Neural progenitor cell (in vitro differentiated cells): ENCODE data around the gene MYH3.

ENCODE experiments used
- EZH2 ChIP-seq: fragments of 200-600 bp; sonication (generic); IDR thresholded peaks from 2 replicates; pipeline ENCODE4 v1.6.1; 2017; ENCODE audit warnings: antibody characterized with exemption, mild to moderate bottlenecking, moderate library complexity
- EZH2phosphoT487 ChIP-seq: fragments of 200-600 bp; sonication (generic); IDR thresholded peaks from 2 replicates; pipeline ENCODE4 v1.6.1; 2017; ENCODE audit warnings: antibody characterized with exemption
- TF ChIP-seq, protein P1 (sequence below): fragments of 200-600 bp; sonication (generic); IDR thresholded peaks from 2 replicates; pipeline ENCODE4 v1.5.1; 2017; ENCODE audit warnings: antibody characterized with exemption, mild to moderate bottlenecking

DNA sequence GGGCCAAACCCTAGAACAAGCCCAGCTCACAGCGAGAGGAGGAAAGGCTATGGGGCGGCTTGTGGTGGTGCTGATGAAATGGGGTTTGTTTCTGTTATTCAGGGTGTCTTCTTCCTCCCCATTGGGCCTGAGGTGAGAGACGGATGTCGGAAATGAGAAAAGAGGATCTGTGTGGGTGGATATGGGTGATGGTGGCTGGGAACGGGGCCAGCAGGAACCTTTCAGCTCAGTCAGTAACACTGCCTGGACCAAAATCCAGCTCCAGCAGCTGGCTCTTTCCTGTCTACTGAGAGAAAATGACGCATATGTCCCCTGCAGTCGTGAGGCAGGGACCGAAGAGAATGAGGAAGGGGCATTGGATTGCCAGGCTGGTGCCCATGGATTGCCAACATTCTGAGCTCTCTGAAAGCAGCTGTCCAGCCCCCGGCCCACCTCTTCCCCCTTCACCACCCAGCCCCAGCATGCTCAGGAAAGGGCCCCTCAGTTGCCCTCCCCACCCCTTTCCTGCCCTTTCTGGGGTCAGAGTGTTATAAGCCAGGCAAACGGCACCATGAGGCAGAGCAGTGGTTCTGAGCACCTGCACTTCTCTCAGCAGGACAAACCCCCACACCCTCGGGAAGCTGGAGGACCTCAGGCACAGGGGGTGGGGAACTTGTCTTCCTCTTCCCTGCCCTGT is 4.0 kb downstream of the MYH3 start:
- TF ChIP-seq, protein P1, sequence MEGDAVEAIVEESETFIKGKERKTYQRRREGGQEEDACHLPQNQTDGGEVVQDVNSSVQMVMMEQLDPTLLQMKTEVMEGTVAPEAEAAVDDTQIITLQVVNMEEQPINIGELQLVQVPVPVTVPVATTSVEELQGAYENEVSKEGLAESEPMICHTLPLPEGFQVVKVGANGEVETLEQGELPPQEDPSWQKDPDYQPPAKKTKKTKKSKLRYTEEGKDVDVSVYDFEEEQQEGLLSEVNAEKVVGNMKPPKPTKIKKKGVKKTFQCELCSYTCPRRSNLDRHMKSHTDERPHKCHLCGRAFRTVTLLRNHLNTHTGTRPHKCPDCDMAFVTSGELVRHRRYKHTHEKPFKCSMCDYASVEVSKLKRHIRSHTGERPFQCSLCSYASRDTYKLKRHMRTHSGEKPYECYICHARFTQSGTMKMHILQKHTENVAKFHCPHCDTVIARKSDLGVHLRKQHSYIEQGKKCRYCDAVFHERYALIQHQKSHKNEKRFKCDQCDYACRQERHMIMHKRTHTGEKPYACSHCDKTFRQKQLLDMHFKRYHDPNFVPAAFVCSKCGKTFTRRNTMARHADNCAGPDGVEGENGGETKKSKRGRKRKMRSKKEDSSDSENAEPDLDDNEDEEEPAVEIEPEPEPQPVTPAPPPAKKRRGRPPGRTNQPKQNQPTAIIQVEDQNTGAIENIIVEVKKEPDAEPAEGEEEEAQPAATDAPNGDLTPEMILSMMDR: no peak
- no peak for TF ChIP-seq EZH2
- TF ChIP-seq EZH2phosphoT487: no peak
